ENCODE measurements around the gene SMARCD3.

- TF ChIP-seq CTCF (IDR thresholded peaks at IDR 0.05) (no peak), POLR2A (IDR thresholded peaks at IDR 0.05) (no peak), POLR2AphosphoS5 (IDR thresholded peaks at IDR 0.05) (no peak)
Observed at GRCh38 chr7:151231080-151231479, 17.4 kb downstream of the SMARCD3 start.

Measured in prostate gland (tissue), 2 donors.